IPS DF 4.7 (cell line): ENCODE results near the gene ARHGAP9.

Experiments used
- DNase-seq: peaks from one replicate; pipeline ENCODE4 v3.0.0-alpha.2; 2013; ENCODE audit warnings: low spot score; ENCODE audit errors: extremely low read depth

Gene ARHGAP9

DNA sequence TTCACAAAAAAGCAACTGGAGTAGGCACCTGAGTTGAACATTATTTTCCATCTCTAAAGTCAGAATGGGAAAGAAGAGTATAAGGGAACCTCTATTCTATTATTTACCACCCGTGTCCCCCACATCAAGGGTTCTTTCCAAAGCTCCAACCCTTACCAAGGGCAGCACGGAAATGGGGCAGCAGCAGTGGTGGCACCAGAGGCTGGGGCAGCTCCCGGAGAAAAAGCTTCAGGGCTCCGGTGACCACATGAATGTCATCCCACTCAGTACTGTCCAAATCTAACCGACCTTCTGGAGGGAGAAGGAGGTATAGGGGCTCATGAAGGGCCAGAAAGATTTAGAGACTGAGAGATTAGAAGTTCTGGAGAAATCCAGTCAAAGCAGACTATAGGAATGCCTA is 5.8 kb downstream of the ARHGAP9 start:
- DNase-seq: no peak

DNA sequence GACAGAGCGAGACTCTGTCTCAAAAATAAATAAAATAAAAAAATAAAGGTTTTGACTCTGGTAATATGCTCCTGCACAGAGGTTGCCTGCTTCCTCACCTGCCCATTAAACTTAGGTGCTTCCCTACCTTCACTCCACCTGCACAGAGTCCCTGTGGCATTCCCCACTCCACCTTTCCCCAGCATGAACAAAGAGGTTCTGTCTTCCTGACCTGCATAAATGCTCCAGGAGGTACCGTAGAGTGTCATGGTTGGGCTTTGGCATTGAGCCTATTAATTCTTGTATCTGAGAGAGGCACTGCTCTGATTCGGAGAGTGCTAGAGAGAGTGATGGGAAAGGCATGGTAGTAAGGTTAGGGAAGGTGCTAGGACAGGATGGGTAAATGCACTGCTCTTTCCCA is 6.3 kb downstream of the ARHGAP9 start:
- no peak for DNase-seq

DNA sequence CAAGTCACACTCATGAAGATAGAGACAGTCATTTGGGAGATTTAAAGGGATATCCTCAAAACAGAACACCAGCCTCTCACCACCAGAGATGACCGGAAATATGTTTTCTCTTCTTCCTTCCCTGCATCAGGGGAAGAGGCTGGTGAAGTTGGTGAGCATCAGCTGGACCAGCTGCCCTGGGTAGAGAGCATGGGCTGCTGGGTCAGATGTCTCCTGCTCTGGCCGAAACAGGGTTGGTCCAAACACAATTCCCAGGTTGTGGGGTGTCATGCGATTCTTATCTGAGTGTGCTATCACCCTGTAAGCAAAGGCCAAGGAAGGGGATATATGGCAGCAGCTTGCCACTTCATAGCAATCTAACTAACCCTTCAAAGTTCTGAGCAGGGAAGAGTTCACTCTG is 7.3 kb downstream of the ARHGAP9 start:
- no peak for DNase-seq

DNA sequence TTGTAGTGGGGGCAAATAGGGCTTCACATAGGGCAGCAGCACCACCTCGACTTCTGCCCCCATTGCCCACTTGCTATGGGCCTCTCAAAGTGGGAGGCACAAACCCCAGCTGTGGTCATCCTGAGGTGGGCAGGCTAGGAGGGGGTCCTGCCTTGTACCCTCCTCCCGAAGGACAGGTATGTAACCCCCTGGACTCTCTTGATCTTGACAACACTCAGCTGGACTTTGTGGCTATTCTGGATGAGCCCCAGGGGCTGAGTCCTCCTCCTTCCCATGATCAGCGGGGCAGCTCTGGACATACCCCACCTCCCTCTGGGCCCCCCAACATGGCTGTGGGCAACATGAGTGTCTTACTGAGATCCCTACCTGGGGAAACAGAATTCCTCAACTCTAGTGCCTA is 8.0 kb downstream of the ARHGAP9 start:
- no peak for DNase-seq

DNA sequence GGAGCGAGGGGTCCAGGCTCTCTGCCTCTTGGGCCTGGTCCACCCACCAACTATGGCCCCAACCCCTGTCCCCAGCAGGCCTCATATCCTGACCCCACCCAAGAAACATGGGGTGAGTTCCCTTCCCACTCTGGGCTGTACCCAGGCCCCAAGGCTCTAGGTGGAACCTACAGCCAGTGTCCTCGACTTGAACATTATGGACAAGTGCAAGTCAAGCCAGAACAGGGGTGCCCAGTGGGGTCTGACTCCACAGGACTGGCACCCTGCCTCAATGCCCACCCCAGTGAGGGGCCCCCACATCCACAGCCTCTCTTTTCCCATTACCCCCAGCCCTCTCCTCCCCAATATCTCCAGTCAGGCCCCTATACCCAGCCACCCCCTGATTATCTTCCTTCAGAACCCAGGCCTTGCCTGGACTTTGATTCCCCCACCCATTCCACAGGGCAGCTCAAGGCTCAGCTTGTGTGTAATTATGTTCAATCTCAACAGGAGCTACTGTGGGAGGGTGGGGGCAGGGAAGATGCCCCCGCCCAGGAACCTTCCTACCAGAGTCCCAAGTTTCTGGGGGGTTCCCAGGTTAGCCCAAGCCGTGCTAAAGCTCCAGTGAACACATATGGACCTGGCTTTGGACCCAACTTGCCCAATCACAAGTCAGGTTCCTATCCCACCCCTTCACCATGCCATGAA is 8.6 kb downstream of the ARHGAP9 start:
- DNase-seq: no peak

DNA sequence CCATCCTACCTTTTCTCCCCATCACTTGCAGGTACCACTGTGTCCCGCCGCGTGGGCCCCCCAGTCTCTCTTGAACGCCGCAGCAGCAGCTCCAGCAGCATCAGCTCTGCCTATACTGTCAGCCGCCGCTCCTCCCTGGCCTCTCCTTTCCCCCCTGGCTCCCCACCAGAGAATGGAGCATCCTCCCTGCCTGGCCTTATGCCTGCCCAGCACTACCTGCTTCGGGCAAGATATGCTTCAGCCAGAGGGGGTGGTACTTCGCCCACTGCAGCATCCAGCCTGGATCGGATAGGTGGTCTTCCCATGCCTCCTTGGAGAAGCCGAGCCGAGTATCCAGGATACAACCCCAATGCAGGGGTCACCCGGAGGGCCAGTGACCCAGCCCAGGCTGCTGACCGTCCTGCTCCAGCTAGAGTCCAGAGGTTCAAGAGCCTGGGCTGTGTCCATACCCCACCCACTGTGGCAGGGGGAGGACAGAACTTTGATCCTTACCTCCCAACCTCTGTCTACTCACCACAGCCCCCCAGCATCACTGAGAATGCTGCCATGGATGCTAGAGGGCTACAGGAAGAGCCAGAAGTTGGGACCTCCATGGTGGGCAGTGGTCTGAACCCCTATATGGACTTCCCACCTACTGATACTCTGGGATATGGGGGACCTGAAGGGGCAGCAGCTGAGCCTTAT is 9.2 kb downstream of the ARHGAP9 start:
- DNase-seq: no peak

DNA sequence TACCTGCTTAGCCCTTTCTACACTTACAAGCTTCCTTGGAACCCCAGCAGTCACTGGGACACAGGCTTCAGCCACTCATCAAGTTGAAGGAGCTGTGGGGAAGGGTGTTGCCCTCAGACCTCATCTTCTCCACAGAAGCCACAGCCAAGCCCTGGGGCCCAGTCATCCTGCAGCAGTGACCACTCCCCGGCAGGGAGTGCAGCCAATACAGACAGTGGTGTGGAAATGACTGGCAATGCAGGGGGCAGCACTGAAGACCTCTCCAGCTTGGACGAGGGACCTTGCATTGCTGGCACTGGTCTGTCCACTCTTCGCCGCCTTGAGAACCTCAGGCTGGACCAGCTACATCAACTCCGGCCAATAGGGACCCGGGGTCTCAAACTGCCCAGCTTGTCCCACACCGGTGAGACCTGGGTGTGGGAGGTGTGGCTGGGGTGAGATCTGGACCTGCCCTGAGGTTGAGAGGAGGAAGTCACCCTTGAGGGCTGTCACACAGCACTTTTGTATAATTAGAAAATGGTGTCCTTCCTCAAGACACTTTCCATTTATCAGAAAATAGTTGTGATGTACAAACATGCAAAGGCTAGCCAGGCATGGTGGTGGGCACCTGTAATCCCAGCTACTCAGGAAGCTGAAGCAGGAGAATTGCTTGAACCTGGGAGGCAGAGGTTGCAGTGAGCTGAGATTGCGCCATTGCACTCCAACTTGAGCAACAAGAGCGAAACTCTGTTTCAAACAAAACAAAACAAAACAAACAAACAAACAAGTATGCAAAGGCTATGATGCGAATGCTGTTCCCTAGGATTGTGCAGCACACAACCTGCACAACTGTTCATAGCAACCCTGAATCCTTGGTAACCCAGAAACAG is 10.1 kb downstream of the ARHGAP9 start:
- DNase-seq: no peak

DNA sequence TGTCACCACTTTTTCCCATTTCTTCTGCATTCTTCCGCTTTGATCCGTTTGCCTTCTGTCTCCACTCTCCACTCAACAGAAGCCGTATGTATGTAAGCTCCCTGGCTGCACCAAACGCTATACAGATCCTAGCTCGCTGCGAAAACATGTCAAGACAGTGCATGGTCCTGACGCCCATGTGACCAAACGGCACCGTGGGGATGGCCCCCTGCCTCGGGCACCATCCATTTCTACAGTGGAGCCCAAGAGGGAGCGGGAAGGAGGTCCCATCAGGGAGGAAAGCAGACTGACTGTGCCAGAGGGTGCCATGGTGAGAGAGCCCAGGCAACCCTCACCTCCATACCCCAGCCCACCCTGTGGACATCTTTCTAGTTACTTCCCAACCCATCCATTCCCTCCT is 11.8 kb downstream of the ARHGAP9 start:
- DNase-seq: no peak

DNA sequence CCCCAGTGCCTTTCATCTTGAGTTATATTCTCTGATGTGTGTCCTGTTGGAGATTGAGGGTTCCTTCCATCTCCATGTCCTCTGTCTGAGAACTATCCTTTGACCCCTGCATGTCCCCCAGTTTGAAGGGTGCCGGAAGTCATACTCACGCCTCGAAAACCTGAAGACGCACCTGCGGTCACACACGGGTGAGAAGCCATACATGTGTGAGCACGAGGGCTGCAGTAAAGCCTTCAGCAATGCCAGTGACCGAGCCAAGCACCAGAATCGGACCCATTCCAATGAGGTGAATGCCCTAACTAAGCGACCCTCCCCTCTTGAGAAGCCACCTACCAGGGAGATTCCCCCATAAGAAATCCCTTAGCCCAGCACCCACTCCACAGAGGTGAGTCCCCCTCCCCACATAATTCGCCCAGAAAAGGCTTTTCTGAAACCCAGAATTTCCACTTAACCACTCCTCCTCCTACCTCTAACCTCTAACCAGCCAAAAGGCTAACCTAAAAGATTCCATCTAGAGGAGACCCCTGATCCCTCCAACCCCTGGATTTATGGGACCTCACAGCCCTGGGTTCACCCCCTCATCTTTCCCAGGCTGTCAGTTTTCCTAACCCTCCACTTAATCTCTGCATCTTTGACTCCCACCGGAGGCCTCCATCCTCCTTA is 12.3 kb downstream of the ARHGAP9 start:
- no peak for DNase-seq

DNA sequence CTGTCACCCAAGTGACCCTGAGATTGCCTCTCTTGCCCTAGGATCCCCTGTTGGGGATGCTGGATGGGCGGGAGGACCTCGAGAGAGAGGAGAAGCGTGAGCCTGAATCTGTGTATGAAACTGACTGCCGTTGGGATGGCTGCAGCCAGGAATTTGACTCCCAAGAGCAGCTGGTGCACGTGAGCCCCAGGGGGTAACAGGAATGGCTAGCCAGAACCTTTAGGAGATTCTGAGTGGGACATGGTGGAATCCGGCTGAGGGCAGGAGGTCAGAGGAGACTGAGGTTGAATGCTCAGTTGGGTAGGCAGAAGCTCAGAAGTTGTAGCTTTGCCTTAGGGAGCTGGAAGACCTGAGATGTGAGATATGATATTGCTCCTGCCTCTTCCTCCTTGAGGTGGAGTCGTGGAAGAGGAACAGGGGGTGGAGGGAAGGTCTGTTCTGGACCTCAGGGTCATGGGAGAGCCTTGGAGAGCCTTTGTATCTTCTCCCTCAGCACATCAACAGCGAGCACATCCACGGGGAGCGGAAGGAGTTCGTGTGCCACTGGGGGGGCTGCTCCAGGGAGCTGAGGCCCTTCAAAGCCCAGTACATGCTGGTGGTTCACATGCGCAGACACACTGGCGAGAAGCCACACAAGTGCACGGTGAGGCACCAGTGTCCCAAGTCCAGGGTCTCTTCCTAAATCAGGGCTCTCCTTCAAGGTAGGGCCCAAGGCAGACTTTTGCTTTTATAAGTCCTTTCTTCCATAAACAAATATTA is 13.7 kb downstream of the ARHGAP9 start:
- no peak for DNase-seq

DNA sequence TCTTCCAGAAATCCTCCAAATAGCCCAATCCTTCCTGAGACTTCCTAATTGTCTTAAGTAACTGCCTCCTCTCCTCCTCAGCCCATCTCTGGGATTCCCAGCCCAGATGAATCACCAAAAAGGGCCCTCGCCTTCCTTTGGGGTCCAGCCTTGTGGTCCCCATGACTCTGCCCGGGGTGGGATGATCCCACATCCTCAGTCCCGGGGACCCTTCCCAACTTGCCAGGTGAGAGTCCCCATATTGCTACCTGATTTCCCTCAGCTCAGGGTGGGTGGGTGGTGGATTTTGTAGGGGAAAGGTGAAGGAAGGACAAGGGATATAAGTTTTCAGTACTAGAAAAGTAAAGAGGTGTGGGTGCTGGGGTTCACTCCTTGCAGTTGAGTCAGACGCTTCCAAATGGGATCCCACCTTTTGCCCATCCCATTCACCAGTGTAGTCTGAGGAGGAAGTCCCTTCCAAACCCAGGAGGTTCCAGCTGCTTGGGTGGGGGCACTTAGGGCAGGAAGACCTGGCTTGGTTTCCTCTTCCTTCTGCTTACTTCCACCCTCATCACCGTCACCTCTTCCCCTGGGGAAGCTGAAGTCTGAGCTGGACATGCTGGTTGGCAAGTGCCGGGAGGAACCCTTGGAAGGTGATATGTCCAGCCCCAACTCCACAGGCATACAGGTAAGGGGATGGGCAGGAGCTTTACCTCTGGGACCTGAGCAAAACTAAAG is 14.5 kb downstream of the ARHGAP9 start:
- DNase-seq: no peak

DNA sequence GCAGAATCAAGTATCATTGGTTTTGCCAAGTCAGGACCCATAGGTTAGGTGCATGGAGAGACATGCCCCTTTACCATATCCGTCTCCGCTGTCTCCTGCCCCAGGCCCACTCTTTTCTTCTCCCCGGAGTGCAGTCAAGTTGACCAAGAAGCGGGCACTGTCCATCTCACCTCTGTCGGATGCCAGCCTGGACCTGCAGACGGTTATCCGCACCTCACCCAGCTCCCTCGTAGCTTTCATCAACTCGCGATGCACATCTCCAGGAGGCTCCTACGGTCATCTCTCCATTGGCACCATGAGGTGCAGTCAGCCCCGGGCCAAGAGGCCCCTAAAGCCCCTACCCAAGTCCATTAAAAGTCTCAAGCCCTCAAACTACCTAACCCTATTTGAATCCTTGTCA is 15.1 kb downstream of the ARHGAP9 start:
- DNase-seq: no peak

DNA sequence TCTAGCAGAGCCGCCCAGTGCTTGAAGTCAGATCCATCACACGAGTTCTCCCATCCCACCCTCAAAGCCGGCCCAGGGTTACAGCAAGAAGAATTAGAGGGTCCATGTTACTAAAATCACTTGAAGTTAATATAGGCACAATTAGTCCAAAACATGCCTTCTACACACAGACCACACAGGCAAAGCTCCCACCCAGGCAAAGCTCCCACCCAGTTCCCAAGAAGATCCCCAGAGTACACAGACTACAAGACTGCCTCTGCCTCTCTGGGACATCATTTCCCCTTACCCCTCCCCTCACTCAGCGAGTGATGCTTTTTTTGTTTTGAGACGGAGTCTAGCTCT is 16.8 kb downstream of the ARHGAP9 start:
- DNase-seq: no peak

DNA sequence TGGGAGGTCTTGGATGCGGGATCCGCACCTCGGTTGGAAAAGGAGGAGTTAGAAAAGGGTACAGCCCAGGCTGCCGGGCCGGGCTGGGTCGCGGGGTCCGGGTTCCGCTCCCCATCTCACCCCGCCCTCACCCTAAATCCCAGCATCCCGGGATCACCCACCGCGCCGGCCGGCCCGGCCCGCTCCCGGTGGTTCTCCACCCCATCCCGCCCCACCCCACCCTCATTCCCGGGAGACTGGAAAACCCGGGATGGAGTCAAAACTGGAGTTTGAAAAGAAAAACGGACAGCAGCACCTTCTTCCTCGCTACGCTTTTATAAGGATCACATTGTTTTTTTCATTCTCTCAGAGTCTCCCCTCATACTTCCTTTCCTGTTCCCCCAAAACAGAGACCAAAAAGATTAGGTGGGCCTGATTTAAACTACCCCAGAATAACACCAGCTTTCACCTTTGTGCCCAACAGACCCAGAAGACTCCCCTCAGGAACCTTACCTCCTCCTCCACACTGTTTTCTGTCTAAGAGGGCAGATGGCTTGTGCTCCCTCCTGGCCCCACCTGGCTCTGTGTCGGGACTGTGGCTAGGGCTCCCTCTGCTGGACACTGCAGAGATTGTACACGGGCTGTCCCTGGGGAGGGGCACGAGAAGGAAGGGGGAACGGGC is 17.3 kb downstream of the ARHGAP9 start:
- no peak for DNase-seq

DNA sequence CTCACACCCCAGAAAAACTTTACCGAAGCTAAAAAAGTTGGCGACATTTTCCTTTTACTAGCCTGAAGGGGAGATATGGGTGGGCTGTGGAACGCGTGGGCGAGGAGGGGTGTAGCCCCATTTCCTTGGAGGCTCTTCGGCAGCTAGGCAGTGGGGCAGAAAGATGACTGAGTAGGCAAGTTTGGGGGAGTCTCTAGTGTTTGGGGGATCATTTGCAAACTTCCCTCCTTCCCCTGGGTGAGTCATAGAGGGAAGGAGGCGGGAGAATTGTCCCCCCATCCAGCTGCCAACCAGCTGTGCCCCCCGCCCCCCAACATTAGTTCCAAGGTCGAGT is 17.8 kb downstream of the ARHGAP9 start:
- DNase-seq: no peak

DNA sequence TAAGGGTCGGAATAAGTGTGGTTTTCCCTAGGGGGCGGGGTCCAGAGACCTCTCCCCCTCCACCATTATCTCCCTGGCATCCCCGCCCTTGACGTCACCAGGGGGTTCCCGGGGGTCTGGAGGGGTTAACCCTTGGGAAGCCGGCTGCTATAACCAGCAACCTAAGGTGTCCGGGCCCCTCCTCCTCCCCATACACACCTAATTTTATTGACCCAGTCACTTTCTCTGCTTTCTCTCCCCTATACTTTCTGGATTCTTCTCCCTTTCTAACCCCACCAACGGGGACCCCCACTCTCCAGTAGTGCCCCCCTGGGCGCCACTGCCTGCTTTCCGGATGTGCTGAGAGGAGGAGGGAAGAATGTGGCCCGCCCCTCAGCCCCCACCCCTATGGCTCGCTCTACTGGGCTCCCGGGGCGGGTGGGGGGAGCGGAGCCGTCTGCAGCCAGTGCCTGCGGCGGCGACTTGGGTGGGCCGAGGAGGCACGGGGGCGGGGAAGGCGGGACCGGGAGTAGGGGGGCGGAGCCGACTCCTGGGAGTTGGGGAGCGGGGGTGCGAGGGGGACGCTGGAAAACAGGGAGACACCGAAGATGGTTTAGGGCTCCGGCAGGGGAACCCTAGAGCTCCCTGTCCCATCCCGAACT is 18.3 kb downstream of the ARHGAP9 start:
- DNase-seq: no peak

DNA sequence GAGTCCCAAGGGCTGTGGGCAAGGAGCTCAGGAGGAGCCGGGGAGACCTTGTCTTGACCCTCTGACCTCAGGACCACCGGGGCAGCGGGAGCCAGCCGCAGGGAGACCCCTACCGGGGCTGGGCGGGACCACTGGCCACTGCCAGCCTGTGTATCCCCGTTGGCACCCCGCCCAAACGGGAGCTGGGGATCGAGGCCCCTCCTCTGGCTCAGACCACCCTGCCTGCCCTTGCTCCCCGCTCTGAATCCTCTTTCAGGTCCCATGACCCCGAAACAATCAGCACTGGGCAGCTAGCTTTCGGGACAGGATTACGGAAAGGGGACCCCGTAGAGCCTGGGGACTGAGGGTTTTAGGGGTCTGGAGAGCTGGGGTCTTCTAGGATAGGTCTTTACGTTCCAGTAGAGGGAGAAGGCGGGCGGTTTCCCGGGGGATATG is 18.8 kb downstream of the ARHGAP9 start:
- DNase-seq: no peak

DNA sequence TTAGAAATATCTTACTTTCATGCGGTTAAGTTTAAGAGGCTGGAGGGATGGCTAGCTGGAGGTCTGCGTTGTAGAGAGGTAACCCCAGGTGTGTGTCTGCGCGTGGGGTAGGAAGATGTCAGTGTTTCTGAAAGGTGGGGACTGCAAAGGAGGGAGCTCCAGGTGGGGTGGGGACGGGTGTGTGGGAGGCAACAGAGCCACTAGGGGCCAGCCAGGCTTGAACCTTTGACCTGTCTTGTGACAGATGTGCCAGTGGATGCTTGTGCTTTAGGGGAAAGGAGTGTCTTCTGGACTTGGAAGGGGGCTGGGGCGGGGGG is 19.2 kb downstream of the ARHGAP9 start:
- DNase-seq: no peak

DNA sequence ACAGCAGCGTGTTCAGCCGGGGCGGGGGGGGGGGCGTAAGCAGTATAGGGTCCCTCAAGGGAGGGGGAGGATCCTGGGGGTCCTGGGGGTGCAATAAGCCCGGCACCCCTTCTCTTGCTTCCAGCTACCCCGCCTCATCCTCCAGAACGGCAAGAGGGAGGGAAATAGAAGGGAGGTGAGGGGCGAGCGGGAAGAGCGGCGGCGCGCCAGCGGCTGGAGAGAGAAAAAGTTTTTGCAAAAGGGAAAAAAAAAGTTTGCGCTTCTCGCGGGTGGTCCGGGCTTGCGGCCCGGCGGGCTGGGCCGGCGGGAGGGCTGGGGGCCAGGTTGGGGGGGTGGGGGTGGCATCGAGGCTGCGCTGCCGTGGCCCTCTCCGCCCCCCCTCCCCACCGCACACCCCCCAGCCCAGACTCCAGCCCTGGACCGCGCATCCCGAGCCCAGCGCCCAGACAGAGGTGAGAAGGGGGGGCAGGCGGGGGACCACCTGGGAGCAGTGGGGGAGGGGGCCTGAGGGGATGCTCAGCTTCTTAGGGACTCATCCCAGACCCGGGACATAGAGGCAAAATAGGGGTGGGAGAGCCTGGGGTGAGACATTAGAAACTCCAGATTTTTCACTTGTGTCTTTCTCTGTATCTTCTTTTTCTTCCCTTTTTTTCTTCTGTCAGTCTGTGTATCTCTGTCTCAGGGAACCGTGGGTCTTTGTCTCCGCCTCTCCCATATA is 19.8 kb downstream of the ARHGAP9 start, which contains the start of gene GLI1:
TSS of gene GLI1 (plus strand) at position 36 of the 718 bp plus-strand sequence. CDS start 3,907 bp downstream, outside the sequence.
- DNase-seq: no peak
